Neural cell (in vitro differentiated cells): Measurements from ENCODE around the gene NTRK2. TPM values are rescaled to one million over a fixed set of nuclear protein-coding genes. Genes with fewer than 3 reads are reported as not detected.

Source experiments
- H2AFZ ChIP-seq: fragments of 200-600, 300-800 bp; sonication (generic), shearing (Covaris generic); 2 replicates; pipeline ENCODE4 v1.6.0; 2014; ENCODE audit warnings: low read depth, mild to moderate bottlenecking, antibody characterized with exemption, low read length, moderate library complexity
- H3F3A ChIP-seq: fragments of 200-600 bp; shearing (Covaris generic); 2 replicates; pipeline ENCODE4 v1.6.1; 2016; ENCODE audit warnings: mild to moderate bottlenecking, moderate library complexity, mixed read lengths, antibody characterized with exemption, low read length; ENCODE audit not compliant: insufficient read depth, poor library complexity, severe bottlenecking
- H3K27ac ChIP-seq: fragments of 200-600, 300-800 bp; sonication (generic), shearing (Covaris generic); 2 replicates; pipeline ENCODE4 v1.5.1; 2014; ENCODE audit warnings: mild to moderate bottlenecking, low read length, moderate library complexity
- H3K27me3 ChIP-seq: fragments of 300-800, 200-600 bp; sonication (generic), shearing (Covaris generic); 2 replicates; pipeline ENCODE4 v1.6.0; 2014; ENCODE audit warnings: mild to moderate bottlenecking, low read depth, low read length, moderate library complexity; ENCODE audit not compliant: insufficient read depth
- H3K36me3 ChIP-seq: fragments of 300-800, 200-600 bp; sonication (generic), shearing (Covaris generic); 2 replicates; pipeline ENCODE4 v1.5.1; 2014; ENCODE audit warnings: mild to moderate bottlenecking, antibody characterized with exemption, low read length, moderate library complexity; ENCODE audit not compliant: insufficient read depth
- H3K4me2 ChIP-seq: fragments of 300-800, 200-600 bp; sonication (generic), shearing (Covaris generic); 2 replicates; pipeline ENCODE4 v1.6.0; 2014; ENCODE audit warnings: mild to moderate bottlenecking, low read length
- H3K4me3 ChIP-seq: fragments of 300-800, 200-600 bp; sonication (generic), shearing (Covaris generic); 2 replicates; pipeline ENCODE4 v1.5.1; 2014; ENCODE audit warnings: mild to moderate bottlenecking, low read length, moderate library complexity
- H3K79me2 ChIP-seq: fragments of 200-600 bp; shearing (Covaris generic); replicated peaks from 2 replicates; pipeline ENCODE4 v1.6.0; 2014; ENCODE audit warnings: mild to moderate bottlenecking, low read length, moderate library complexity; ENCODE audit not compliant: insufficient read depth
- H3K9ac ChIP-seq: fragments of 300-800, 200-600 bp; sonication (generic), shearing (Covaris generic); 2 replicates; pipeline ENCODE4 v1.6.1; 2016; ENCODE audit warnings: mild to moderate bottlenecking, low read length, mixed read lengths
- H3K9me2 ChIP-seq: fragments of 200-600 bp; shearing (Covaris generic); 2 replicates; pipeline ENCODE4 v1.6.1; 2016; ENCODE audit warnings: mild to moderate bottlenecking, low read length, mixed read lengths; ENCODE audit not compliant: insufficient read depth
- H3K9me3 ChIP-seq: fragments of 200-600, 300-800 bp; sonication (generic), shearing (Covaris generic); 2 replicates; pipeline ENCODE4 v1.6.1; 2016; ENCODE audit warnings: mild to moderate bottlenecking, mixed run types, low read length, moderate library complexity, mixed read lengths
- H4K20me1 ChIP-seq: fragments of 200-600 bp; shearing (Covaris generic); 2 replicates; pipeline ENCODE4 v1.6.1; 2016; ENCODE audit warnings: mild to moderate bottlenecking, mixed run types; ENCODE audit not compliant: insufficient read depth
- EP300 ChIP-seq: fragments of 450-650 bp; conservative IDR thresholded peaks from 2 replicates; pipeline ENCODE4 v1.6.1; 2014; ENCODE audit warnings: antibody characterized with exemption, mild to moderate bottlenecking, moderate library complexity; ENCODE audit not compliant: poor library complexity, severe bottlenecking
- EZH2 ChIP-seq: fragments of 200-600, 300-800 bp; shearing (Covaris generic), sonication (generic); IDR thresholded peaks from 2 replicates; pipeline ENCODE4 v1.6.1; 2014; ENCODE audit warnings: antibody characterized with exemption, low read length, borderline replicate concordance, mild to moderate bottlenecking; ENCODE audit not compliant: insufficient read depth, poor library complexity, severe bottlenecking
- MXI1 ChIP-seq: fragments of 450-650 bp; conservative IDR thresholded peaks from 2 replicates; pipeline ENCODE4 v1.6.1; 2014; ENCODE audit warnings: antibody characterized with exemption, mild to moderate bottlenecking; ENCODE audit not compliant: poor library complexity, severe bottlenecking
- POLR2AphosphoS5 ChIP-seq: IDR thresholded peaks from 2 replicates; pipeline ENCODE4 v1.6.1; 2012
- RAD21 ChIP-seq: fragments of 450-650 bp; conservative IDR thresholded peaks from 2 replicates; pipeline ENCODE4 v1.6.1; 2014; ENCODE audit warnings: antibody characterized with exemption, mild to moderate bottlenecking, moderate library complexity
- SMC3 ChIP-seq: fragments of 450-650 bp; conservative IDR thresholded peaks from 2 replicates; pipeline ENCODE4 v1.6.1; 2014; ENCODE audit warnings: antibody characterized with exemption, mild to moderate bottlenecking, moderate library complexity; ENCODE audit not compliant: poor library complexity
- TAF1 ChIP-seq: IDR thresholded peaks from 2 replicates; pipeline ENCODE4 v1.6.1; 2012; ENCODE audit warnings: low read depth
- polyA plus RNA-seq: library from polyadenylated mRNA; depleted of rRNA; stranded (reverse); fragments of >200 nt; gene quantifications from 2 replicates; pipeline ENCODE4 v1.2.3, GENCODE V29; 2014
- TF ChIP-seq, protein P1 (sequence below): fragments of 450-650 bp; IDR thresholded peaks from 2 replicates; pipeline ENCODE4 v1.5.1; 2014; ENCODE audit warnings: antibody characterized with exemption, mild to moderate bottlenecking, moderate library complexity; ENCODE audit not compliant: poor library complexity, severe bottlenecking
- TF ChIP-seq, protein P2 (sequence below): IDR thresholded peaks from 2 replicates; pipeline ENCODE4 v1.6.1; 2012; ENCODE audit warnings: borderline replicate concordance

Gene NTRK2
- polyA plus RNA-seq, 1 donor from 2014 or later = 14.2 TPM

DNA sequence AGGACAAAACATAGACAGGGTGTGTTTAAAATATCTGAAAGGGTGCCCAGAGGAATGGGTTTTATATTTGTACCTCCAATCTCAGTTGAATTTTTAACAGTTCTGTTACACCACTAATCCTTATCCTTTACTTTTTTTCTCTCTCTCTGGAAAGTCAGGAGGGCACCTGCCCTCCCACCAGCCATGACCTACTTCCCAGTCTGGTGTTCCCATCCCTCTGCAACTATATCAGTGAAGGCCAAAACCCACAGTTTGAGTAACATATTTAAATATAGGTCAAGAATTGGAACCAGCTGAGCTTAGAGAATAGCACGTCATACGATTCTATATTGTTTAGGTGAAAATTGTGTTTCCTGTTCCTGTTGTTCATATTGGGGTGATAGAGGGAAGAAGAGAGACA, 229.8 kb downstream of the NTRK2 start:
- Histone ChIP-seq H3K9me2 (no peaks in the 10 kb centered on the region), H3K27ac (no peak overlapping the region), H3K4me2 (no peak overlapping the region), H3F3A (no peaks in the 10 kb centered on the region), H3K9ac (no peak overlapping the region), H3K79me2 (no peaks in the 10 kb centered on the region), H3K4me3 (no peak overlapping the region), H3K27me3 (no peaks in the 10 kb centered on the region), H2AFZ (no peak overlapping the region), H3K9me3 (no peaks in the 10 kb centered on the region), H3K36me3 (no peaks in the 10 kb centered on the region), H4K20me1 (no peaks in the 10 kb centered on the region)
- no peak for TF ChIP-seq EP300
- TF ChIP-seq, protein P1, sequence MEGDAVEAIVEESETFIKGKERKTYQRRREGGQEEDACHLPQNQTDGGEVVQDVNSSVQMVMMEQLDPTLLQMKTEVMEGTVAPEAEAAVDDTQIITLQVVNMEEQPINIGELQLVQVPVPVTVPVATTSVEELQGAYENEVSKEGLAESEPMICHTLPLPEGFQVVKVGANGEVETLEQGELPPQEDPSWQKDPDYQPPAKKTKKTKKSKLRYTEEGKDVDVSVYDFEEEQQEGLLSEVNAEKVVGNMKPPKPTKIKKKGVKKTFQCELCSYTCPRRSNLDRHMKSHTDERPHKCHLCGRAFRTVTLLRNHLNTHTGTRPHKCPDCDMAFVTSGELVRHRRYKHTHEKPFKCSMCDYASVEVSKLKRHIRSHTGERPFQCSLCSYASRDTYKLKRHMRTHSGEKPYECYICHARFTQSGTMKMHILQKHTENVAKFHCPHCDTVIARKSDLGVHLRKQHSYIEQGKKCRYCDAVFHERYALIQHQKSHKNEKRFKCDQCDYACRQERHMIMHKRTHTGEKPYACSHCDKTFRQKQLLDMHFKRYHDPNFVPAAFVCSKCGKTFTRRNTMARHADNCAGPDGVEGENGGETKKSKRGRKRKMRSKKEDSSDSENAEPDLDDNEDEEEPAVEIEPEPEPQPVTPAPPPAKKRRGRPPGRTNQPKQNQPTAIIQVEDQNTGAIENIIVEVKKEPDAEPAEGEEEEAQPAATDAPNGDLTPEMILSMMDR = no peak
- no peak for TF ChIP-seq TAF1
- no peak for TF ChIP-seq SMC3
- no peak for TF ChIP-seq MXI1
- no peak for TF ChIP-seq POLR2AphosphoS5
- TF ChIP-seq, protein P2, sequence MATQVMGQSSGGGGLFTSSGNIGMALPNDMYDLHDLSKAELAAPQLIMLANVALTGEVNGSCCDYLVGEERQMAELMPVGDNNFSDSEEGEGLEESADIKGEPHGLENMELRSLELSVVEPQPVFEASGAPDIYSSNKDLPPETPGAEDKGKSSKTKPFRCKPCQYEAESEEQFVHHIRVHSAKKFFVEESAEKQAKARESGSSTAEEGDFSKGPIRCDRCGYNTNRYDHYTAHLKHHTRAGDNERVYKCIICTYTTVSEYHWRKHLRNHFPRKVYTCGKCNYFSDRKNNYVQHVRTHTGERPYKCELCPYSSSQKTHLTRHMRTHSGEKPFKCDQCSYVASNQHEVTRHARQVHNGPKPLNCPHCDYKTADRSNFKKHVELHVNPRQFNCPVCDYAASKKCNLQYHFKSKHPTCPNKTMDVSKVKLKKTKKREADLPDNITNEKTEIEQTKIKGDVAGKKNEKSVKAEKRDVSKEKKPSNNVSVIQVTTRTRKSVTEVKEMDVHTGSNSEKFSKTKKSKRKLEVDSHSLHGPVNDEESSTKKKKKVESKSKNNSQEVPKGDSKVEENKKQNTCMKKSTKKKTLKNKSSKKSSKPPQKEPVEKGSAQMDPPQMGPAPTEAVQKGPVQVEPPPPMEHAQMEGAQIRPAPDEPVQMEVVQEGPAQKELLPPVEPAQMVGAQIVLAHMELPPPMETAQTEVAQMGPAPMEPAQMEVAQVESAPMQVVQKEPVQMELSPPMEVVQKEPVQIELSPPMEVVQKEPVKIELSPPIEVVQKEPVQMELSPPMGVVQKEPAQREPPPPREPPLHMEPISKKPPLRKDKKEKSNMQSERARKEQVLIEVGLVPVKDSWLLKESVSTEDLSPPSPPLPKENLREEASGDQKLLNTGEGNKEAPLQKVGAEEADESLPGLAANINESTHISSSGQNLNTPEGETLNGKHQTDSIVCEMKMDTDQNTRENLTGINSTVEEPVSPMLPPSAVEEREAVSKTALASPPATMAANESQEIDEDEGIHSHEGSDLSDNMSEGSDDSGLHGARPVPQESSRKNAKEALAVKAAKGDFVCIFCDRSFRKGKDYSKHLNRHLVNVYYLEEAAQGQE = no peak

DNA sequence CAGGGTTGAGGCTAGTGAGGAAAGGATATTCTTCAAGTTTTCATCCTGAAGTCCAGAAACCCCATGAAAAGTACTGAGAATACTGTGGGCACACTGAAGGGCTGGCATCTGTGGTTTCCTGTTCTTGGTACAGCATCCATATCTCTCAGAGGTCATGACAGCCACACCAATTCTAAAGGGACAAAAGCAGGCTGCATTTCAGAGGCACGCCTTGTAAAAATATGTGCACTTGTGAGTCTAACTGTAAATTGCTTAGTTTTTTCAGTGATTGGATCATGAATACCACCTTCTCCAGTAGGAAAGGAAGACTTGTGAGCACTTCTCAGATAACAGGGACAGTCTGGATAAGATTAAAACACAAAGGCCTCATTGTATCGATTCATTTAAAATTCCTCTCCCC, 230.9 kb downstream of the NTRK2 start:
- Histone ChIP-seq H3K9me3 (no peaks in the 10 kb centered on the region), H3K4me2 (no peak overlapping the region), H3F3A (no peaks in the 10 kb centered on the region), H3K36me3 (no peaks in the 10 kb centered on the region), H3K9ac (no peak overlapping the region), H3K79me2 (no peaks in the 10 kb centered on the region), H4K20me1 (no peaks in the 10 kb centered on the region), H3K9me2 (no peaks in the 10 kb centered on the region), H3K27ac (no peak overlapping the region), H2AFZ (no peak overlapping the region), H3K4me3 (no peak overlapping the region), H3K27me3 (no peaks in the 10 kb centered on the region)
- TF ChIP-seq, protein P1 = no peak
- TF ChIP-seq RAD21 = no peak
- TF ChIP-seq SMC3 = no peak
- no peak for TF ChIP-seq POLR2AphosphoS5
- TF ChIP-seq, protein P2 = no peak
- TF ChIP-seq EP300 = no peak
- TF ChIP-seq TAF1 = no peak
- no peak for TF ChIP-seq MXI1
- no peak for TF ChIP-seq EZH2
